K562 (cell line): ENCODE data around the gene BET1L. TPM values are rescaled to one million over a fixed set of nuclear protein-coding genes. Genes with fewer than 3 reads are reported as not detected.
A peak's percentile ranks its signal among the peaks of the same experiment; 100 is the strongest.
"Not testable (repeated sequence)": the region's sequence is repeated elsewhere in the genome, so short reads cannot be mapped to it uniquely, and the experiment has no call there.

Source experiments
- BACH1 ChIP-seq: fragments of 200-800 bp; sonication (Bioruptor generic); IDR thresholded peaks from 2 replicates; pipeline ENCODE4 v1.6.1; 2016; ENCODE audit warnings: missing genetic modification characterization, missing compliant biosample characterization
- CBX3 ChIP-seq, 2 experiments: IDR thresholded peaks; 1 replicate in 1 of 2; 2 replicates in 1 of 2; pipeline ENCODE4 v1.6.1; 2012; ENCODE audit warnings: inconsistent platforms in 2 of 2, low read length in 2 of 2, borderline replicate concordance in 1 of 2, control low read depth in 1 of 2
- GTF2E2 ChIP-seq: fragments of 200-800 bp; sonication (Bioruptor generic); IDR thresholded peaks from 2 replicates; pipeline ENCODE4 v1.6.1; 2016; ENCODE audit warnings: missing genetic modification characterization, missing compliant biosample characterization
- HDAC8 ChIP-seq: fragments of 450-650 bp; IDR thresholded peaks from 2 replicates; pipeline ENCODE4 v1.6.1; 2016; ENCODE audit warnings: mild to moderate bottlenecking, missing genetic modification characterization, moderate library complexity, missing compliant biosample characterization
- JUN ChIP-seq, 2 experiments: sonication (generic) in 1 of 2; formaldehyde crosslinking in 1 of 2; IDR thresholded peaks; 2 replicates each; pipeline versions ENCODE4 v1.6.1 to v1.8.0; 2012 to 2022; ENCODE audit warnings: borderline replicate concordance in 2 of 2, mild to moderate bottlenecking in 2 of 2, improper control_type of control experiment in 1 of 2, low read depth in 1 of 2, low read length in 1 of 2, missing genetic modification reagents in 1 of 2
- JUND ChIP-seq, 2 experiments: IDR thresholded peaks; 2 replicates in 1 of 2; 3 replicates in 1 of 2; pipeline ENCODE4 v1.6.1; 2011; ENCODE audit warnings: borderline replicate concordance in 2 of 2, low read depth in 2 of 2, low read length in 2 of 2, improper control_type of control experiment in 1 of 2, missing biosample characterization in 1 of 2, missing genetic modification characterization in 1 of 2, missing genetic modification reagents in 1 of 2
- KLF16 ChIP-seq: IDR thresholded peaks from 2 replicates; pipeline ENCODE4 v1.6.1; 2016; ENCODE audit warnings: antibody characterized with exemption
- MBD2 ChIP-seq: sonication (generic); IDR thresholded peaks from 2 replicates; pipeline ENCODE4 v1.6.1; 2016; ENCODE audit warnings: low read depth, borderline replicate concordance
- MEF2D ChIP-seq: conservative IDR thresholded peaks from 2 replicates; pipeline ENCODE4 v1.6.1; 2016; ENCODE audit warnings: low read depth, missing genetic modification characterization, missing compliant biosample characterization
- NCOR1 ChIP-seq: fragments of 450-650 bp; IDR thresholded peaks from 2 replicates; pipeline ENCODE4 v1.6.1; 2016; ENCODE audit warnings: mild to moderate bottlenecking, moderate library complexity
- NR4A1 ChIP-seq, 2 experiments: fragments of 250-450 bp in 1 of 2; fragments of 450-650 bp in 1 of 2; sonication (Bioruptor Pico) in 1 of 2; IDR thresholded peaks; 2 replicates each; pipeline versions ENCODE4 v1.4.0 to v1.6.1; 2016 to 2020; ENCODE audit warnings: mild to moderate bottlenecking in 2 of 2, missing compliant biosample characterization in 1 of 2, missing genetic modification characterization in 1 of 2, moderate library complexity in 1 of 2
- SMAD1 ChIP-seq: fragments of 150-350 bp; IDR thresholded peaks from 2 replicates; pipeline ENCODE4 v1.6.1; 2014; ENCODE audit warnings: low read length, low read depth; ENCODE audit not compliant: partially characterized antibody
- SMAD4 ChIP-seq: fragments of 250-450 bp; sonication (Bioruptor Pico); conservative IDR thresholded peaks from 2 replicates; pipeline ENCODE4 v1.8.0; 2021; ENCODE audit warnings: inconsistent platforms, mild to moderate bottlenecking, moderate library complexity
- SMARCA4 ChIP-seq: fragments of 450-650 bp; IDR thresholded peaks from 2 replicates; pipeline ENCODE4 v1.6.1; 2016
- SMARCE1 ChIP-seq: fragments of 450-650 bp; IDR thresholded peaks from 2 replicates; pipeline ENCODE4 v1.7.1; 2016; ENCODE audit warnings: mild to moderate bottlenecking
- ZNF175 ChIP-seq: fragments of 200-800 bp; sonication (Bioruptor generic); IDR thresholded peaks from 2 replicates; pipeline ENCODE4 v1.6.1; 2016; ENCODE audit warnings: low read depth, mild to moderate bottlenecking, missing genetic modification characterization, missing compliant biosample characterization
- ZNF311 ChIP-seq: fragments of 250-450 bp; sonication (Bioruptor Pico); IDR thresholded peaks from 2 replicates; pipeline ENCODE4 v1.4.0; 2020; ENCODE audit warnings: mild to moderate bottlenecking, moderate library complexity
- ZNF445 ChIP-seq: fragments of 250-450 bp; sonication (Bioruptor Pico); IDR thresholded peaks from 2 replicates; pipeline ENCODE4 v1.4.0; 2020; ENCODE audit warnings: low read depth, mild to moderate bottlenecking, moderate library complexity
- ZNF644 ChIP-seq: fragments of 200-800 bp; sonication (Bioruptor generic); IDR thresholded peaks from 2 replicates; pipeline ENCODE4 v1.6.1; 2016; ENCODE audit warnings: low read depth, missing genetic modification characterization, missing compliant biosample characterization
- polyA plus RNA-seq, 8 experiments: library from polyadenylated mRNA; depleted of rRNA in 4 of 8; stranded (reverse) in 5 of 8; unstranded in 3 of 8; fragments of >200 nt; fragmentation: Nextera tagmentation in 2 of 8; fragmentation: Illumina TruSeq in 1 of 8; extraction: Ambion mirVana in 2 of 8; extraction: Trizol in 1 of 8; gene quantifications; 2 replicates each; pipeline versions ENCODE4 v1.2.1 to v1.2.3, GENCODE V29; 2011 to 2014; ENCODE audit warnings: inconsistent platforms in 1 of 8, missing spikeins in 1 of 8
- total RNA-seq, 7 experiments: library from RNA; depleted of rRNA in 6 of 7; stranded (reverse); fragments of >200 nt in 6 of 7; fragmentation: Illumina TruSeq in 2 of 7; extraction: Trizol in 2 of 7; gene quantifications; 2 replicates each; pipeline versions ENCODE4 v1.2.1 to v1.2.3, GENCODE V29; 2011 to 2021; ENCODE audit warnings: low replicate concordance in 1 of 7
- TF ChIP-seq, protein P1 (sequence below): sonication (generic); IDR thresholded peaks from 2 replicates; pipeline ENCODE4 v1.6.1; 2016
- TF ChIP-seq, protein P2 (sequence below), 2 experiments: fragments of 250-450 bp in 1 of 2; fragments of 450-650 bp in 1 of 2; sonication (Bioruptor Pico) in 1 of 2; IDR thresholded peaks; 2 replicates each; pipeline versions ENCODE4 v1.6.1 to v1.8.0; 2016 to 2021; ENCODE audit warnings: mild to moderate bottlenecking in 2 of 2, moderate library complexity in 2 of 2, missing compliant biosample characterization in 1 of 2, missing genetic modification characterization in 1 of 2
- TF ChIP-seq, protein P3 (sequence below), 2 experiments: fragments of 150-350 bp in 1 of 2; IDR thresholded peaks; 2 replicates each; pipeline ENCODE4 v1.6.1; 2012 to 2016; ENCODE audit warnings: low read depth in 2 of 2, low read length in 2 of 2, mild to moderate bottlenecking in 1 of 2, moderate library complexity in 1 of 2

The BET1L gene
- total and polyA plus RNA-seq, 9 of the 15 experiments (the other 6 are each of a cell fraction or from before 2014, with no cell fraction given): 9.9 to 69.1 (median 19.9) TPM

DNA sequence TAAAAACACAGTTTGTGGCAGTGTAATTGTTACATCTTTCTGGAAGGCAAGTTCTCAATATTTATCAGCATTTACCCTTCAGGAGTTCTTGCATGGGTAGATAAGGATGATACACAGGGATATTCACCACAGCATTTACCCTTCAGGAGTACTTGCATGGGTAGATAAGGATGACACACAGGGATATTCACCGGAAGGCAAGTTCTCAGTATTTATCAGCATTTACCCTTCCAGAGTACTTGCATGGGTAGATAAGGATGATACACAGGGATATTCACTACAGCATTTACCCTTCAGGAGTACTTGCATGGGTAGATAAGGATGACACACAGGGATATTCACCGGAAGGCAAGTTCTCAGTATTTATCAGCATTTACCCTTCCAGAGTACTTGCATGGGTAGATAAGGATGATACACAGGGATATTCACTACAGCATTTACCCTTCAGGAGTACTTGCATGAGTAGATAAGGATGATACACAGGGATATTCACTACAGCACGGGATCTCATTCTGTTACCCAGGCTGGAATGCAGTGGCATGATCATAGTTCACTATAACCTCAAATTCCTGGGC, 13.5 kb upstream of the BET1L start (continued):
- TF ChIP-seq JUND (IDR thresholded peaks at IDR 0.05; ENCODE audit: borderline replicate concordance, low read depth, low read length) (peak; percentile 59; the same call in 1 of the 2 replicates), JUND (tag; IDR thresholded peaks at IDR 0.05; ENCODE audit: borderline replicate concordance, low read depth, low read length) (peak; percentile 89; the same call in 2 of the 3 replicates), CBX3 (IDR thresholded peaks at IDR 0.05; ENCODE audit: borderline replicate concordance in 1 of 2, low read length in 2 of 2) (peak in 1 of 2 experiments; percentile 77; a peak in 2 of 3 replicates), MEF2D (peak; percentile 67), ZNF445 (CRISPR knock-in tag) (peak; percentile 71), SMARCE1 (peak; percentile 35; the same call in 1 of the 2 replicates), NR4A1 (tag; IDR thresholded peaks at IDR 0.05) (peak; percentile 95), KLF16 (peak; percentile 86), JUN (IDR thresholded peaks at IDR 0.05; ENCODE audit: borderline replicate concordance, low read depth, low read length) (peak; percentile 48; the same call in 1 of the 2 replicates), JUN (CRISPR knock-in tag; IDR thresholded peaks at IDR 0.05; ENCODE audit: borderline replicate concordance) (peak; percentile 74; the same call in 1 of the 2 replicates), ZNF644 (tag) (peak; percentile 99), ZNF175 (peak; percentile 99), ZNF311 (CRISPR knock-in tag) (0 out of 2 replicates have a peak, but pooled peaks have one; percentile 12), SMAD1 (peak; percentile 46), GTF2E2 (tag) (peak; percentile 90), SMARCA4 (peak; percentile 50; the same call in 1 of the 2 replicates), NCOR1 (peak; percentile 70), SMAD4 (CRISPR knock-in tag) (peak; percentile 91), MBD2 (peak; percentile 63), HDAC8 (peak; percentile 68; the same call in 1 of the 2 replicates), BACH1 (tag) (peak; percentile 94)
- TF ChIP-seq, protein P1, sequence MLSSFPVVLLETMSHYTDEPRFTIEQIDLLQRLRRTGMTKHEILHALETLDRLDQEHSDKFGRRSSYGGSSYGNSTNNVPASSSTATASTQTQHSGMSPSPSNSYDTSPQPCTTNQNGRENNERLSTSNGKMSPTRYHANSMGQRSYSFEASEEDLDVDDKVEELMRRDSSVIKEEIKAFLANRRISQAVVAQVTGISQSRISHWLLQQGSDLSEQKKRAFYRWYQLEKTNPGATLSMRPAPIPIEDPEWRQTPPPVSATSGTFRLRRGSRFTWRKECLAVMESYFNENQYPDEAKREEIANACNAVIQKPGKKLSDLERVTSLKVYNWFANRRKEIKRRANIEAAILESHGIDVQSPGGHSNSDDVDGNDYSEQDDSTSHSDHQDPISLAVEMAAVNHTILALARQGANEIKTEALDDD: peak; percentile 71
- not testable (repeated sequence) for TF ChIP-seq NR4A1 (CRISPR knock-in tag; IDR thresholded peaks at IDR 0.05)
- TF ChIP-seq, protein P2, sequence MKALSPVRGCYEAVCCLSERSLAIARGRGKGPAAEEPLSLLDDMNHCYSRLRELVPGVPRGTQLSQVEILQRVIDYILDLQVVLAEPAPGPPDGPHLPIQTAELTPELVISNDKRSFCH (CRISPR knock-in tag; IDR thresholded peaks at IDR 0.05): not testable (repeated sequence)
- TF ChIP-seq, protein P2 (tag; IDR thresholded peaks at IDR 0.05): peak; percentile 84
- TF ChIP-seq, protein P3, sequence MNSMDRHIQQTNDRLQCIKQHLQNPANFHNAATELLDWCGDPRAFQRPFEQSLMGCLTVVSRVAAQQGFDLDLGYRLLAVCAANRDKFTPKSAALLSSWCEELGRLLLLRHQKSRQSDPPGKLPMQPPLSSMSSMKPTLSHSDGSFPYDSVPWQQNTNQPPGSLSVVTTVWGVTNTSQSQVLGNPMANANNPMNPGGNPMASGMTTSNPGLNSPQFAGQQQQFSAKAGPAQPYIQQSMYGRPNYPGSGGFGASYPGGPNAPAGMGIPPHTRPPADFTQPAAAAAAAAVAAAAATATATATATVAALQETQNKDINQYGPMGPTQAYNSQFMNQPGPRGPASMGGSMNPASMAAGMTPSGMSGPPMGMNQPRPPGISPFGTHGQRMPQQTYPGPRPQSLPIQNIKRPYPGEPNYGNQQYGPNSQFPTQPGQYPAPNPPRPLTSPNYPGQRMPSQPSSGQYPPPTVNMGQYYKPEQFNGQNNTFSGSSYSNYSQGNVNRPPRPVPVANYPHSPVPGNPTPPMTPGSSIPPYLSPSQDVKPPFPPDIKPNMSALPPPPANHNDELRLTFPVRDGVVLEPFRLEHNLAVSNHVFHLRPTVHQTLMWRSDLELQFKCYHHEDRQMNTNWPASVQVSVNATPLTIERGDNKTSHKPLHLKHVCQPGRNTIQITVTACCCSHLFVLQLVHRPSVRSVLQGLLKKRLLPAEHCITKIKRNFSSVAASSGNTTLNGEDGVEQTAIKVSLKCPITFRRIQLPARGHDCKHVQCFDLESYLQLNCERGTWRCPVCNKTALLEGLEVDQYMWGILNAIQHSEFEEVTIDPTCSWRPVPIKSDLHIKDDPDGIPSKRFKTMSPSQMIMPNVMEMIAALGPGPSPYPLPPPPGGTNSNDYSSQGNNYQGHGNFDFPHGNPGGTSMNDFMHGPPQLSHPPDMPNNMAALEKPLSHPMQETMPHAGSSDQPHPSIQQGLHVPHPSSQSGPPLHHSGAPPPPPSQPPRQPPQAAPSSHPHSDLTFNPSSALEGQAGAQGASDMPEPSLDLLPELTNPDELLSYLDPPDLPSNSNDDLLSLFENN (IDR thresholded peaks at IDR 0.05; ENCODE audit: low read depth in 2 of 2, low read length in 2 of 2): peak in 1 of 2 experiments; percentile 86; a peak in 2 of 4 replicates
